HTERT RPE-1 (cell line): ENCODE data around the gene SNRPA.
"Not testable (repeated sequence)": the region's sequence is repeated elsewhere in the genome, so short reads cannot be mapped to it uniquely, and the experiment has no call there.

ENCODE experiments used
- in situ Hi-C: fragments of 300-500 bp; cut with MboI; formaldehyde crosslinking; loops from 4 replicates; pipeline ENCODE4 v1.14.3; 2020; ENCODE audit warnings: low sequenced_read_pairs

SNRPA gene

GRCh38 chr19:40800339-40800996, 49.5 kb downstream of the SNRPA start:
- in situ Hi-C loops, result no loop called here

GRCh38 chr19:40800997-40801377, 50.0 kb downstream of the SNRPA start:
- in situ Hi-C loops, result no loop called here

GRCh38 chr19:40801426-40802299, 50.7 kb downstream of the SNRPA start:
- in situ Hi-C loops, result no loop called here

- in situ Hi-C loops, result no loop called here
These were observed 51.5 kb downstream of the SNRPA start for GRCh38 chr19:40802300-40803169.

GRCh38 chr19:40803170-40803856, 52.3 kb downstream of the SNRPA start:
- in situ Hi-C loops, result no loop called here

GRCh38 chr19:40803857-40804782, 53.1 kb downstream of the SNRPA start:
- in situ Hi-C loops, result no loop called here

GRCh38 chr19:40804783-40805242, 53.8 kb downstream of the SNRPA start:
- in situ Hi-C loops, result no loop called here

- in situ Hi-C loops, result no loop called here
These were observed 54.4 kb downstream of the SNRPA start for GRCh38 chr19:40805258-40805868.

- in situ Hi-C loops, result no loop called here
These were observed 55.6 kb downstream of the SNRPA start for GRCh38 chr19:40806423-40807146.

GRCh38 chr19:40807147-40808020, 56.4 kb downstream of the SNRPA start:
- in situ Hi-C loops, result no loop called here

- in situ Hi-C loops, result no loop called here
These were observed 57.0 kb downstream of the SNRPA start for GRCh38 chr19:40808021-40808325.

- in situ Hi-C loops, result no loop called here
These were observed 57.5 kb downstream of the SNRPA start for GRCh38 chr19:40808497-40808896.

- in situ Hi-C loops, result no loop called here
These were observed 58.5 kb downstream of the SNRPA start for GRCh38 chr19:40809358-40810086.

- in situ Hi-C loops, result no loop called here
These were observed 59.2 kb downstream of the SNRPA start for GRCh38 chr19:40810160-40810559.

GRCh38 chr19:40810649-40811408, 59.8 kb downstream of the SNRPA start:
- in situ Hi-C loops, result not testable (repeated sequence)
